HepG2 (cell line): Measurements from ENCODE around the gene NSMCE4A. TPM values are rescaled to one million over a fixed set of nuclear protein-coding genes. Genes with fewer than 3 reads are reported as not detected.
"Not testable (repeated sequence)": the region's sequence is repeated elsewhere in the genome, so short reads cannot be mapped to it uniquely, and the experiment has no call there.

Experiments used
- ARID2 ChIP-seq: sonication (generic); formaldehyde crosslinking; IDR thresholded peaks from 2 replicates; pipeline ENCODE4 v1.8.1; 2022; ENCODE audit warnings: mild to moderate bottlenecking, missing genetic modification reagents, borderline replicate concordance
- BCL6 ChIP-seq: IDR thresholded peaks from 2 replicates; pipeline ENCODE4 v1.6.1; 2016; ENCODE audit warnings: missing genetic modification reagents, missing compliant biosample characterization
- HDAC2 ChIP-seq: sonication (generic); formaldehyde crosslinking; IDR thresholded peaks from 2 replicates; pipeline ENCODE4 v1.4.0; 2020; ENCODE audit warnings: missing genetic modification reagents
- HMGXB4 ChIP-seq, 2 experiments: sonication (generic) in 1 of 2; formaldehyde crosslinking in 1 of 2; IDR thresholded peaks; 2 replicates each; pipeline versions ENCODE4 v1.4.0 to v1.6.1; 2018 to 2020; ENCODE audit warnings: missing genetic modification reagents in 2 of 2, borderline replicate concordance in 1 of 2, low read depth in 1 of 2, mild to moderate bottlenecking in 1 of 2, missing biosample characterization in 1 of 2
- HNF1B ChIP-seq: sonication (generic); formaldehyde crosslinking; IDR thresholded peaks from 2 replicates; pipeline ENCODE4 v1.5.1; 2020; ENCODE audit warnings: mild to moderate bottlenecking, moderate library complexity, missing genetic modification reagents
- MED8 ChIP-seq: sonication (generic); formaldehyde crosslinking; IDR thresholded peaks from 2 replicates; pipeline ENCODE4 v1.8.1; 2023; ENCODE audit warnings: mild to moderate bottlenecking, missing genetic modification reagents; ENCODE audit not compliant: insufficient replicate concordance
- MIER3 ChIP-seq: IDR thresholded peaks from 2 replicates; pipeline ENCODE4 v1.6.1; 2016; ENCODE audit warnings: missing compliant biosample characterization, borderline replicate concordance
- NCOA2 ChIP-seq: sonication (generic); formaldehyde crosslinking; IDR thresholded peaks from 2 replicates; pipeline ENCODE4 v1.8.0; 2022; ENCODE audit warnings: inconsistent platforms
- RARA ChIP-seq: IDR thresholded peaks from 2 replicates; pipeline ENCODE4 v1.6.1; 2016; ENCODE audit warnings: missing genetic modification reagents, missing compliant biosample characterization
- RBFOX2 ChIP-seq: fragments of 200-400 bp; formaldehyde crosslinking; IDR thresholded peaks from 2 replicates; pipeline ENCODE4 v1.6.1; 2017; ENCODE audit warnings: low read depth, mild to moderate bottlenecking, low read length
- SAP130 ChIP-seq: IDR thresholded peaks from 2 replicates; pipeline ENCODE4 v1.6.1; 2016; ENCODE audit warnings: low read depth
- SOX13 ChIP-seq, 3 experiments: fragments of 450-650 bp in 1 of 3; sonication (generic) in 1 of 3; formaldehyde crosslinking in 1 of 3; IDR thresholded peaks in 2 of 3; conservative IDR thresholded peaks in 1 of 3; 2 replicates each; pipeline versions ENCODE4 v1.5.0 to v1.6.1; 2016 to 2020; ENCODE audit warnings: antibody characterized with exemption in 1 of 3, mild to moderate bottlenecking in 1 of 3, missing compliant biosample characterization in 1 of 3, missing genetic modification reagents in 1 of 3, moderate library complexity in 1 of 3
- SOX5 ChIP-seq: IDR thresholded peaks from 2 replicates; pipeline ENCODE4 v1.6.1; 2016; ENCODE audit warnings: borderline replicate concordance
- SOX6 ChIP-seq, 2 experiments: fragments of 450-650 bp in 1 of 2; sonication (generic) in 1 of 2; formaldehyde crosslinking in 1 of 2; IDR thresholded peaks; 2 replicates each; pipeline versions ENCODE4 v1.4.0 to v1.6.1; 2017 to 2020; ENCODE audit warnings: antibody characterized with exemption in 1 of 2, mild to moderate bottlenecking in 1 of 2, missing genetic modification reagents in 1 of 2
- TBX2 ChIP-seq: sonication (generic); formaldehyde crosslinking; IDR thresholded peaks from 2 replicates; pipeline ENCODE4 v1.5.0; 2020; ENCODE audit warnings: missing genetic modification reagents, mild to moderate bottlenecking, borderline replicate concordance
- YY1 ChIP-seq: IDR thresholded peaks from 2 replicates; pipeline ENCODE4 v1.6.1; 2011; ENCODE audit warnings: low read length, low read depth, moderate library complexity, mild to moderate bottlenecking; ENCODE audit not compliant: insufficient read depth, insufficient replicate concordance
- ZBTB34 ChIP-seq: sonication (generic); formaldehyde crosslinking; IDR thresholded peaks from 2 replicates; pipeline ENCODE4 v1.8.0; 2022; ENCODE audit warnings: mild to moderate bottlenecking, missing genetic modification reagents
- ZFP36L1 ChIP-seq: sonication (generic); formaldehyde crosslinking; IDR thresholded peaks from 2 replicates; pipeline ENCODE4 v1.8.0; 2022; ENCODE audit warnings: mild to moderate bottlenecking, missing genetic modification reagents, moderate library complexity
- ZFX ChIP-seq: sonication (generic); formaldehyde crosslinking; IDR thresholded peaks from 2 replicates; pipeline ENCODE4 v1.4.0; 2020; ENCODE audit warnings: mild to moderate bottlenecking, low read depth, missing genetic modification reagents, moderate library complexity
- ZFY ChIP-seq: sonication (generic); formaldehyde crosslinking; IDR thresholded peaks from 2 replicates; pipeline ENCODE4 v1.4.0; 2020; ENCODE audit warnings: missing genetic modification reagents
- ZMYM2 ChIP-seq: sonication (generic); formaldehyde crosslinking; IDR thresholded peaks from 2 replicates; pipeline ENCODE4 v1.8.0; 2022; ENCODE audit warnings: mild to moderate bottlenecking, missing genetic modification reagents
- ZNF614 ChIP-seq: IDR thresholded peaks from 2 replicates; pipeline ENCODE4 v1.6.1; 2018; ENCODE audit warnings: missing biosample characterization, missing genetic modification reagents, inconsistent platforms, borderline replicate concordance
- ZNF709 ChIP-seq: sonication (generic); formaldehyde crosslinking; IDR thresholded peaks from 2 replicates; pipeline ENCODE4 v1.5.0; 2020; ENCODE audit warnings: mild to moderate bottlenecking, missing genetic modification reagents
- polyA plus RNA-seq, 8 experiments: library from polyadenylated mRNA; depleted of rRNA in 3 of 8; stranded (reverse) in 7 of 8; unstranded in 1 of 8; fragments of >200 nt; fragmentation: Illumina TruSeq in 4 of 8; extraction: Trizol in 4 of 8; gene quantifications; 2 replicates each; pipeline versions ENCODE4 v1.2.1 to v1.2.3, GENCODE V29; 2011 to 2016; ENCODE audit warnings: low read depth in 4 of 8, missing spikeins in 1 of 8, mixed read lengths in 1 of 8; ENCODE audit not compliant: insufficient read depth in 1 of 8
- total RNA-seq, 5 experiments: library from RNA; depleted of rRNA; stranded (reverse); fragments of >200 nt; fragmentation: Illumina TruSeq; extraction: Trizol; gene quantifications; 2 replicates each; pipeline ENCODE4 v1.2.3, GENCODE V29; 2016; ENCODE audit warnings: low read depth in 1 of 5

The NSMCE4A gene
- total and polyA plus RNA-seq, 2 of the 13 experiments (the other 11 are each of a cell fraction or from before 2014, with no cell fraction given) = 61.1 to 91.6 TPM

- not testable (repeated sequence) for TF ChIP-seq SOX6 (IDR thresholded peaks at IDR 0.05)
- TF ChIP-seq SOX6 (CRISPR knock-in tag; IDR thresholded peaks at IDR 0.05) = peak; percentile 95
- 0 out of 4 replicates have a peak, but pooled peaks of 1 of the 2 experiments have one; percentile 18 for TF ChIP-seq HMGXB4 (CRISPR knock-in tag; IDR thresholded peaks at IDR 0.05; ENCODE audit: borderline replicate concordance in 1 of 2, low read depth in 1 of 2)
- TF ChIP-seq ZFP36L1 (CRISPR knock-in tag) = 0 out of 2 replicates have a peak, but pooled peaks have one; percentile 48
- peak; percentile 52; the same call in 1 of the 2 replicates for TF ChIP-seq ZFX (CRISPR knock-in tag)
- peak; percentile 42; the same call in 1 of the 2 replicates for TF ChIP-seq ARID2 (CRISPR knock-in tag)
- 0 out of 2 replicates have a peak, but pooled peaks have one; percentile 34 for TF ChIP-seq ZNF709 (CRISPR knock-in tag)
- TF ChIP-seq YY1 = peak; percentile 12
- TF ChIP-seq BCL6 (CRISPR knock-in tag) = peak; percentile 65; the same call in 1 of the 2 replicates
- TF ChIP-seq HNF1B (CRISPR knock-in tag) = peak; percentile 12; the same call in 1 of the 2 replicates
- TF ChIP-seq MIER3 (CRISPR knock-in tag) = peak; percentile 40; the same call in 1 of the 2 replicates
- TF ChIP-seq ZNF614 (CRISPR knock-in tag) = peak; percentile 31; the same call in 1 of the 2 replicates
- peak; percentile 60; the same call in 1 of the 2 replicates for TF ChIP-seq RBFOX2
- TF ChIP-seq ZMYM2 = peak; percentile 19; the same call in 1 of the 2 replicates
- TF ChIP-seq ZFY (CRISPR knock-in tag) = 0 out of 2 replicates have a peak, but pooled peaks have one; percentile 27
- TF ChIP-seq TBX2 (CRISPR knock-in tag) = peak; percentile 73
- TF ChIP-seq NCOA2 = peak; percentile 52
- peak; percentile 55; the same call in 1 of the 2 replicates for TF ChIP-seq SAP130 (CRISPR knock-in tag)
- TF ChIP-seq HDAC2 (CRISPR knock-in tag) = peak; percentile 29; the same call in 1 of the 2 replicates
- 0 out of 2 replicates have a peak, but pooled peaks have one; percentile 25 for TF ChIP-seq ZBTB34 (CRISPR knock-in tag)
- TF ChIP-seq SOX13 (IDR thresholded peaks at IDR 0.05) = peak; percentile 53; the same call in 1 of the 2 replicates
- TF ChIP-seq SOX13 (CRISPR knock-in tag; conservative IDR thresholded peaks at IDR 0.05 in 1 of 2, IDR thresholded peaks at IDR 0.05 in 1 of 2) = peak in 1 of 2 experiments; percentile 93; a peak in 2 of 4 replicates
- peak; percentile 24 for TF ChIP-seq MED8
- TF ChIP-seq SOX5 (CRISPR knock-in tag) = peak; percentile 83
- 0 out of 2 replicates have a peak, but pooled peaks have one; percentile 37 for TF ChIP-seq RARA (CRISPR knock-in tag)
These were observed 44.5 kb downstream of the NSMCE4A start (continued) for GRCh38 chr10:121930268-121931085.
